Trophoblast cell (in vitro differentiated cells and primary cell): Measurements from ENCODE around the gene KISS1R.

Experiments
- DNase-seq, 2 donors: peaks; one replicate each; pipeline ENCODE4 v3.0.0-alpha.2; 2016
- H2AFZ ChIP-seq: 2 replicates; pipeline ENCODE4 v1.6.1; 2013; ENCODE audit warnings: low read length, moderate library complexity, mild to moderate bottlenecking; ENCODE audit not compliant: insufficient read depth, poor library complexity
- H2AK5ac ChIP-seq: 2 replicates; pipeline ENCODE4 v1.6.1; 2013; ENCODE audit warnings: mild to moderate bottlenecking, low read length
- H2BK120ac ChIP-seq: 2 replicates; pipeline ENCODE4 v1.6.1; 2013; ENCODE audit warnings: low read length, mild to moderate bottlenecking, moderate library complexity; ENCODE audit not compliant: insufficient read depth, poor library complexity
- H2BK12ac ChIP-seq: 2 replicates; pipeline ENCODE4 v1.6.1; 2013; ENCODE audit warnings: mild to moderate bottlenecking, low read length, moderate library complexity
- H2BK5ac ChIP-seq: 2 replicates; pipeline ENCODE4 v1.6.1; 2013; ENCODE audit warnings: low read length, low read depth, moderate library complexity, mild to moderate bottlenecking; ENCODE audit not compliant: poor library complexity
- H3K14ac ChIP-seq: 2 replicates; pipeline ENCODE4 v1.6.1; 2013; ENCODE audit warnings: mild to moderate bottlenecking, low read length
- H3K18ac ChIP-seq: 2 replicates; pipeline ENCODE4 v1.6.1; 2013; ENCODE audit warnings: mild to moderate bottlenecking, low read length
- H3K23ac ChIP-seq: 2 replicates; pipeline ENCODE4 v1.6.1; 2013; ENCODE audit warnings: low read length
- H3K27ac ChIP-seq: 2 replicates; pipeline ENCODE4 v1.5.1; 2013; ENCODE audit warnings: low read depth, mild to moderate bottlenecking, inconsistent platforms, low read length, moderate library complexity
- H3K27me3 ChIP-seq: 2 replicates; pipeline ENCODE4 v1.6.1; 2013; ENCODE audit warnings: inconsistent platforms, mild to moderate bottlenecking, low read length, moderate library complexity; ENCODE audit not compliant: insufficient read depth
- H3K36me3 ChIP-seq, 2 experiments: 1 replicate in 1 of 2; 2 replicates in 1 of 2; pipeline ENCODE4 v1.6.1; 2013; ENCODE audit warnings: low read length in 2 of 2, mild to moderate bottlenecking in 2 of 2, moderate library complexity in 1 of 2; ENCODE audit not compliant: insufficient read depth in 2 of 2, control insufficient read depth in 1 of 2
- H3K4ac ChIP-seq: 2 replicates; pipeline ENCODE4 v1.6.1; 2013; ENCODE audit warnings: low read depth, mild to moderate bottlenecking, low read length, moderate library complexity
- H3K4me1 ChIP-seq, 2 experiments: 1 replicate in 1 of 2; 2 replicates in 1 of 2; pipeline ENCODE4 v1.6.1; 2013; ENCODE audit warnings: low read length in 2 of 2, mild to moderate bottlenecking in 2 of 2, moderate library complexity in 1 of 2; ENCODE audit not compliant: insufficient read depth in 2 of 2, control insufficient read depth in 1 of 2
- H3K4me2 ChIP-seq: 2 replicates; pipeline ENCODE4 v1.6.1; 2013; ENCODE audit warnings: inconsistent platforms, mild to moderate bottlenecking, low read length, moderate library complexity
- H3K4me3 ChIP-seq: 2 replicates; pipeline ENCODE4 v1.5.1; 2013; ENCODE audit warnings: mild to moderate bottlenecking, low read depth, low read length, inconsistent platforms
- H3K79me1 ChIP-seq: one replicate; pipeline ENCODE4 v1.6.1; 2013; ENCODE audit warnings: low read length
- H3K79me2 ChIP-seq: 2 replicates; pipeline ENCODE4 v1.6.1; 2013; ENCODE audit warnings: low read length, mild to moderate bottlenecking; ENCODE audit not compliant: control insufficient read depth, insufficient read depth, poor library complexity
- H3K9ac ChIP-seq: 2 replicates; pipeline ENCODE4 v1.6.1; 2013; ENCODE audit warnings: mild to moderate bottlenecking, low read length
- H3K9me3 ChIP-seq: 2 replicates; pipeline ENCODE4 v1.6.1; 2013; ENCODE audit warnings: low read depth, mild to moderate bottlenecking, control low read depth, inconsistent platforms, low read length; ENCODE audit not compliant: insufficient read depth
- H4K12ac ChIP-seq: 2 replicates; pipeline ENCODE4 v1.6.1; 2013; ENCODE audit warnings: low read depth, mild to moderate bottlenecking, low read length, moderate library complexity
- H4K8ac ChIP-seq: 2 replicates; pipeline ENCODE4 v1.6.1; 2013; ENCODE audit warnings: low read depth, mild to moderate bottlenecking, low read length, moderate library complexity
- H4K91ac ChIP-seq: one replicate; pipeline ENCODE4 v1.6.1; 2013; ENCODE audit warnings: low read depth, mild to moderate bottlenecking, low read length, moderate library complexity
- WGBS: extraction: QIAGEN DNeasy Blood & Tissue Kit; methylation state at CpG from one replicate; pipeline ENCODE4 v1.1.7; 2013; ENCODE audit warnings: missing lambda C conversion rate; ENCODE audit not compliant: insufficient read length, insufficient coverage; ENCODE audit errors: extremely low coverage; 5-methylcytosine and 5-hydroxymethylcytosine counted together

KISS1R gene

DNA sequence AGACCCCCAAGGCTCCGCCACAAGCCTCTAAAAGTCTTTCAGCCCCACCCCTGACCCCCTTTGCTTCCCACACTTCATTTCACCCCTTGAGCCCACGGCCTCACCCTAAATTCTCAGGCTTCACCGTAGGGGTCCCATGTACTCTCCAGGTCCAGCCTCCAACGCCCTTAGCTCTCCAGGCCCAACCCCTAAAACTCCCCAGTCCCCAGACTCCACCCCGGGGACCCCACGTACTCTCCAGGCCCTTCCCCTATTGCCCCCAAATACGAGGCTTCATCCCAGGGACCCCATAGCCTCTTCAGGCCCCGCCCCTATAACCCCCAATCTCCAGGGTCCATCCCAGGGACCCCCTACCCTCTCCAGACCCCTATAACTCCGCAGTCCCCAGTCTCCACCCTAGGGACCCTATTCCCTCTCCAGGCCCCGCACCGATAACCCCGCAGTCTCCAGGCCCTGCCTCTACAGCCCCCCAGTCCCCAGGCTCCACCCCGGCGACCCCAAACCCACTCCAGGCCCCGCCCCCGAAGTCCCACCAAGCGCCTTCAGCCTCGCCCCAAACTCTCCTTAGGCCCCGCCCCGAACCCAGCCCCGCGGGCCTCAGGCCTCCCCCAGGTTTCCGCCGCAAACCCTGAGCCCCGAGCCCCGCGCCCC is 24.8 kb upstream of the KISS1R start:
- Histone ChIP-seq H3K4me1 (peaks cover 5 to 7% of the 10 kb centered on the region in 2 experiments), H3K9me3 (no peaks in the 10 kb centered on the region), H3K36me3 (peaks cover 29 to 35% of the 10 kb centered on the region in 2 experiments), H2AK5ac (peak overlapping the region; percentile 6), H2BK120ac (peak overlapping the region; percentile 84), H3K4me3 (peak overlapping the region; percentile 86), H2AFZ (no peak overlapping the region), H4K91ac (peak overlapping the region; percentile 58), H3K4me2 (peak overlapping the region; percentile 70), H3K27me3 (no peaks in the 10 kb centered on the region), H3K23ac (no peak overlapping the region), H3K9ac (peak overlapping the region; percentile 71), H2BK12ac (no peak overlapping the region), H4K8ac (peak overlapping the region; percentile 76), H3K14ac (peak overlapping the region; percentile 63), H3K79me2 (peaks cover 4% of the 10 kb centered on the region), H3K27ac (peak overlapping the region; percentile 18), H3K18ac (peak overlapping the region; percentile 41), H2BK5ac (peak overlapping the region; percentile 41), H3K4ac (peak overlapping the region; percentile 57), H3K79me1 (peaks cover 10% of the 10 kb centered on the region), H4K12ac (peak overlapping the region; percentile 88)
- no peak for DNase-seq
- WGBS = no CpG with 5 or more reads among the region's 27 CpGs

DNA sequence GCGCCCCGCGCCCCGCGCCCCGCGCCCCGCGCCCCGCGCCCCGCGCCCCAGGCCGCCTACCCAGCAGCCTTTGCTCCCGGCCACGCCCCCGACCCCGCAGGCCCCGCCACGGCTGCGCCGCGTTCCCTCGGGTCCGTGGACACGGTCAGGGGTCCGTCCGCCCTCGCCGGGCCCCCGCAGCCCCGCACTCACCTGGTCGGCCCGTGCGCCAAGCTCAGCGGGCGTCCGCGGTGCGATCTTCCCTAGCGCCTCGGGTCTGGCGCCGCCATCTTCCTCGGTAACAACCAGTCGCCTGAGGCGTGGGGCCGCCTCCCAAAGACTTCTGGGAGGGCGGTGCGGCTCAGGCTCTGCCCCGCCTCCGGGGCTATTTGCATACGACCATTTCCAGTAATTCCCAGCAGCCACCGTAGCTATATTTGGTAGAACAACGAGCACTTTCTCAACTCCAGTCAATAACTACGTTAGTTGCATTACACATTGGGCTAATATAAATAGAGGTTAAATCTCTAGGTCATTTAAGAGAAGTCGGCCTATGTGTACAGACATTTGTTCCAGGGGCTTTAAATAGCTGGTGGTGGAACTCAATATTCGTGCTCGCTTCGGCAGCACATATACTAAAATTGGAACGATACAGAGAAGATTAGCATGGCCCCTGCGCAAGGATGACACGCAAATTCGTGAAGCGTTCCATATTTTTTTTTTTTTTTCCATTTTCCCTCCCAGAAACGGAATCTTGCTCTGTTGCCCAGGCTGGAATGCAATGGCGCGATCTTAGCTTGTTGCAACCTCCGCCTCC is 24.0 kb upstream of the KISS1R start, which contains the start of the genes MED16 and RNU6-9:
TSS of gene MED16 (minus strand) at position 294 of the 796 bp plus-strand sequence. CDS start 2,056 bp downstream, outside the sequence.
TSS of gene RNU6-9 (plus strand) at position 591 of the 796 bp plus-strand sequence.
- Histone ChIP-seq H3K4me1 (peaks cover 5 to 7% of the 10 kb centered on the region in 2 experiments), H3K9ac (peak within 1 kb of the TSS; percentile 78), H3K4me2 (peak within 1 kb of the TSS; percentile 70), H3K4ac (peak within 1 kb of the TSS; percentile 98), H2AK5ac (peak within 1 kb of the TSS; percentile 81), H3K36me3 (peaks cover 29 to 41% of the 10 kb centered on the region in 2 experiments), H3K18ac (peak within 1 kb of the TSS; percentile 100), H3K4me3 (peak within 1 kb of the TSS; percentile 86), H3K79me2 (peaks cover 4% of the 10 kb centered on the region), H3K14ac (peak within 1 kb of the TSS; percentile 100), H2AFZ (peak within 1 kb of the TSS; percentile 100), H2BK120ac (peak within 1 kb of the TSS; percentile 100), H2BK5ac (peak within 1 kb of the TSS; percentile 100), H2BK12ac (peak within 1 kb of the TSS; percentile 92), H4K91ac (peak within 1 kb of the TSS; percentile 99), H4K8ac (peak within 1 kb of the TSS; percentile 100), H3K23ac (no peak within 1 kb of the TSS), H3K27ac (peak within 1 kb of the TSS; percentile 94), H4K12ac (peak within 1 kb of the TSS; percentile 97), H3K79me1 (peaks cover 10% of the 10 kb centered on the region), H3K27me3 (no peaks in the 10 kb centered on the region), H3K9me3 (no peaks in the 10 kb centered on the region)
- WGBS = no CpG with 5 or more reads among the region's 69 CpGs
- peak; percentile 94 to 97 for DNase-seq

DNA sequence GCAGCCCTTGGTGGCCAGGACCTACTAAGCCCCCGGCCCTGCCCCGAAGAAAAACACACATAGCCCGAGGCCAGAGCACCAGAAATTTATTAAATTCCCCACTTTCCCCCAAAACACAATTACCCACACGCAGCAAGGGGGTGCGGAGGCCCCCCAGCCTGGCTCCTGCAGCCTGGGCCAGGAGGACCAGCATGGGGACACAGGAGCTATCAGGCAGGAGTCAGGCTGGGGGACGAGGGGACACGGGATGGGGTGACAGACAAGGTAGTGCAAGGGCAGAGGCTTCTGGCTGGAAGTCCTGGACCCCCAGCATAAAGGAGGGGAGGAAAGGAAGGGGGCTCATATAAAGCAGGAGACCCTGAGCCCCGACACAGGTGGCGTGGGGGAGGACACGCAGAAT is 20.7 kb upstream of the KISS1R start:
- no CpG with 5 or more reads among the region's 10 CpGs for WGBS
- Histone ChIP-seq H3K14ac (no peak overlapping the region), H3K36me3 (peaks cover 30 to 35% of the 10 kb centered on the region in 2 experiments), H2AK5ac (no peak overlapping the region), H2AFZ (no peak overlapping the region), H3K79me1 (peaks cover 10% of the 10 kb centered on the region), H3K9ac (no peak overlapping the region), H2BK12ac (no peak overlapping the region), H4K12ac (no peak overlapping the region), H3K4me3 (no peak overlapping the region), H3K4ac (no peak overlapping the region), H2BK120ac (no peak overlapping the region), H3K4me1 (peaks cover 5 to 7% of the 10 kb centered on the region in 2 experiments), H3K27ac (no peak overlapping the region), H2BK5ac (no peak overlapping the region), H3K27me3 (no peaks in the 10 kb centered on the region), H4K91ac (no peak overlapping the region), H3K79me2 (peaks cover 4% of the 10 kb centered on the region), H4K8ac (no peak overlapping the region), H3K9me3 (peaks cover 3% of the 10 kb centered on the region), H3K4me2 (no peak overlapping the region), H3K18ac (no peak overlapping the region), H3K23ac (no peak overlapping the region)
- no peak for DNase-seq

DNA sequence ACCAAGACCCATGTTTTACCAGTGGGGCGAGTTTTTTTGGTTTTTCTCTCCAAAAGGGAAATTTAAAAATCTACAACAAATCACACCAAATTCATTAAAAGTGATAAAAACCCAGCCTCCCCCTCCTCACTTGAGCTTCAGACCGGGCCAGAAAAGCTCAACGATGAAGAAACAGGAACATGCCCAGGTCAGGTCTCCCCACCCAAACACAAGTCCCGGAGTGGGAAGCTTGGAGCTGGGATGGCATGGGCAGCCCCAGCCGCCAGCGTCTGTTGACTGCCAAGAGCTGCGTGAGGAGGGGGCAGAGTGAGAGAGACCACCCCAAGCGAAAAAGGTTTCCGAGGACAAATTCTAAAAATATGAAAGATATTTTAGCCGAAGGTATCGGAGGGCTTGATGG is 20.1 kb upstream of the KISS1R start:
- Histone ChIP-seq H3K27ac (no peak overlapping the region), H3K4me3 (no peak overlapping the region), H3K4me2 (no peak overlapping the region), H3K36me3 (peaks cover 34 to 39% of the 10 kb centered on the region in 2 experiments), H3K18ac (no peak overlapping the region), H3K79me1 (peaks cover 10% of the 10 kb centered on the region), H4K91ac (no peak overlapping the region), H3K9ac (no peak overlapping the region), H3K9me3 (peaks cover 3% of the 10 kb centered on the region), H4K12ac (no peak overlapping the region), H3K4me1 (peaks cover 5 to 7% of the 10 kb centered on the region in 2 experiments), H3K79me2 (peaks cover 4% of the 10 kb centered on the region), H3K14ac (no peak overlapping the region), H2AFZ (no peak overlapping the region), H3K23ac (no peak overlapping the region), H2BK120ac (no peak overlapping the region), H2BK5ac (no peak overlapping the region), H3K27me3 (no peaks in the 10 kb centered on the region), H4K8ac (no peak overlapping the region), H2BK12ac (no peak overlapping the region), H3K4ac (no peak overlapping the region), H2AK5ac (no peak overlapping the region)
- DNase-seq = no peak
- WGBS = no CpG with 5 or more reads among the region's 11 CpGs
